Prostate gland (tissue), 2 donors: Measurements from ENCODE around the gene MCCD1.

Experiments
- CTCF ChIP-seq, 4 experiments: fragments of 200-600 bp in 2 of 4; fragments of 450-650 bp in 2 of 4; sonication (generic) in 2 of 4; IDR thresholded peaks; 1 replicate in 3 of 4; 2 replicates in 1 of 4; pipeline ENCODE4 v1.5.1; 2016 to 2019; ENCODE audit warnings: antibody characterized with exemption in 4 of 4, mild to moderate bottlenecking in 2 of 4, moderate library complexity in 2 of 4
- POLR2A ChIP-seq: fragments of 450-650 bp; IDR thresholded peaks from one replicate; pipeline ENCODE4 v1.6.1; 2016; ENCODE audit warnings: antibody characterized with exemption, mild to moderate bottlenecking

GRCh38 chr6:31545291-31545690 lies 16.5 kb downstream of the MCCD1 start:
- TF ChIP-seq CTCF (IDR thresholded peaks at IDR 0.05) = no peak
- TF ChIP-seq POLR2A = no peak
